ENCODE data around the gene TBC1D22A. TPM values are rescaled to one million over a fixed set of nuclear protein-coding genes. Genes with fewer than 3 reads are reported as not detected.

The TBC1D22A gene
- total RNA-seq, 1 donor from 2014 or later, result 23.2 TPM

DNA sequence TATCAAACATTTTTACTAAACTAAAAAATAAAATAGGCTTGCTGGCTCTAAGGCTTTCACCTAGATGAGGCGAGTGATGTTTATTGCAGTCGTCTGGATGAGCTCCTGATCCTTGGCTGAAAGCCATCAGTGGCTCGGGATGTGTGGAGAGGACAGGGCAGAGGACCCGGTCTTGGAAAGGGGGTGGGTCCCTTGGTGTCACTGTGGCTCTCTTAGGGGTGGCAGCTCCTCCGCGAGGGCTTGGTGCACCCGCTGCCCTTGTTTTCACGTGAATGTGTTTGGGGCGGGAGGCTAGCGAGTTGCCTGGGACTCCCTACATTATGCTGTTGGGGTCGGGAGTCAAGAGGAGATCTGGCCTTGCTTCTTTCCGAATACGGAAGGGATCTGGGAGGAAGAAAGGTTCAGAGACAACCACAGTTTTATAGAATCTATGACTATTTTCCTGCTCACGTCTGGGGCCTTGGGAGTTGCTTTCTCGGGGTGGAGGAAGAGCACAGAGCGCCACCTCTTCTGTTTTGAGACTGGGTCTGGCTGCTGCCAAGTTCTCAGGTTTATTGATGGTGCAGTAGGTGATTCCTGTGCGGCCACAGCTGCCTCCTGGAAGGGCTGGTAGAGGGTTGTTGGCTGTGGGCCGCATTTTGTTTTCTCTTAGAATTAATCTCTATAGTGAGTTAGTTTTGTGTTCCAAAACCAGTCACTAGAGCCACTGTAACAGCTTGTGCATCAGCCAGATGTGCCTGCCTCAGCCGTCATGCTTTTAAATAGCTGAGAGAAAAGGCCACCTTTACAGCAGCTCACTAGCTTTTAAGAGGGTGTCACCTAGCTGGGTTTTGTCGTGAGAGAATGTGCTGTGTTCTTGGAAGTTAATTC lies 12.8 kb downstream of the TBC1D22A start:
- Mint-ChIP-seq H3K27me3 (no peaks in the 10 kb centered on the region), H3K36me3 (ENCODE audit: insufficient read depth) (peaks cover 1% of the 10 kb centered on the region), H3K27ac (peak overlapping the region; percentile 73), H3K4me1 (ENCODE audit: low read depth) (peaks cover 10% of the 10 kb centered on the region), H3K4me3 (ENCODE audit: low read depth) (no peak overlapping the region), H3K9me3 (ENCODE audit: low read depth) (no peaks in the 10 kb centered on the region)
- DNase-seq (ENCODE audit: low spot score, unreplicated experiment), result no peak
- TF ChIP-seq, protein P1, sequence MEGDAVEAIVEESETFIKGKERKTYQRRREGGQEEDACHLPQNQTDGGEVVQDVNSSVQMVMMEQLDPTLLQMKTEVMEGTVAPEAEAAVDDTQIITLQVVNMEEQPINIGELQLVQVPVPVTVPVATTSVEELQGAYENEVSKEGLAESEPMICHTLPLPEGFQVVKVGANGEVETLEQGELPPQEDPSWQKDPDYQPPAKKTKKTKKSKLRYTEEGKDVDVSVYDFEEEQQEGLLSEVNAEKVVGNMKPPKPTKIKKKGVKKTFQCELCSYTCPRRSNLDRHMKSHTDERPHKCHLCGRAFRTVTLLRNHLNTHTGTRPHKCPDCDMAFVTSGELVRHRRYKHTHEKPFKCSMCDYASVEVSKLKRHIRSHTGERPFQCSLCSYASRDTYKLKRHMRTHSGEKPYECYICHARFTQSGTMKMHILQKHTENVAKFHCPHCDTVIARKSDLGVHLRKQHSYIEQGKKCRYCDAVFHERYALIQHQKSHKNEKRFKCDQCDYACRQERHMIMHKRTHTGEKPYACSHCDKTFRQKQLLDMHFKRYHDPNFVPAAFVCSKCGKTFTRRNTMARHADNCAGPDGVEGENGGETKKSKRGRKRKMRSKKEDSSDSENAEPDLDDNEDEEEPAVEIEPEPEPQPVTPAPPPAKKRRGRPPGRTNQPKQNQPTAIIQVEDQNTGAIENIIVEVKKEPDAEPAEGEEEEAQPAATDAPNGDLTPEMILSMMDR (IDR thresholded peaks at IDR 0.05; ENCODE audit: unreplicated experiment), result no peak

DNA sequence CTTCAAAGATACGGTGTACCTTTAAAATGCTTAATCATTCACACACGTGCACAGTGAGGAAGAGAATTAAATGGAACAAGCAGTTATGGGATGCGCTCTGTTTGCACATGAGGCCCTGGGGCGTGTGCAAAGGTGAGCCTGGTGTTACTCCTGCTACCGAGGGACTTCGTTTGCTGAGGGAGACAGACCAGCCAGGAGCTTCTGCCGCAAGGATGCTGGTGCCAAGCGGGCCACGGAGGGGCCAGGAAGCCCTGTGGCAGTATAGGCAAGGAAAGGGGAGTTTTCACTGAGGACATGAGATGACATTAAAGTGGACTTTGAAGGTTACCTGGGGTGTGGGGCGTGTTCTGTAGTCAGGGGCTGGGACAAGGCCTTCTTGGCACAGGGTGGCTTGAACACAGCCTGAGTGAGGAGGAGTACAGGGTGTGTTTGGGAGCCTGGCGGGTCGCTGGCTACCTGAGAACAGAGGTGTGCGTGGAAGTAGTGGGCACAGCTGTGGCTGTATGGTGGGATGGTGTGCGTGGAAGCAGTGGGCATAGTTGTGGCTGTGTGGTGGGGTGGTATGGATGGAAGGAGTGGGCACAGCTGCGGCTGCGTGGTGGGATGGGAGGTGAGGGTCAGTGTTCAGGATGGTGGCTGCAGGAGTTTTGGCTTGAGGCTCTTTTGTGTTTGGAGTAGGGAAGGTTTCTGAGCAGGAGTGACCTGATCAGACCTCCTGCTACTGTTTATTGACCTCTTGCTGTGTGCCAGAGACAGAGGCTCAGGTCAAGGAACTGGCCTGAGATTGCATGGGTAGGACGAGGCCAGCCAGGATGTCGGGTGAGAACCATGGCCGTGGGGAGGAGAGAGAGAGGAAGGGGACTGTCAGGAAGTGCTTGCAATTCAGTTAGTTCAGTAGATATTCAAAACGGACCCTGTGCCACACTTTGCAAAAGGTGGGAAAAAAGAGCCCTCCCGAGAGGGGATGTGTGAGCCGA lies 13.7 kb downstream of the TBC1D22A start:
- DNase-seq (ENCODE audit: low spot score, unreplicated experiment), result no peak
- no peaks in the 10 kb centered on the region for H3K27me3 Mint-ChIP-seq
- H3K4me1 Mint-ChIP-seq (ENCODE audit: low read depth), result peaks cover 10% of the 10 kb centered on the region
- H3K36me3 Mint-ChIP-seq (ENCODE audit: insufficient read depth), result peaks cover 1% of the 10 kb centered on the region
- TF ChIP-seq, protein P1 (IDR thresholded peaks at IDR 0.05; ENCODE audit: unreplicated experiment), result no peak
- H3K4me3 Mint-ChIP-seq (ENCODE audit: low read depth), result no peak overlapping the region
- H3K27ac Mint-ChIP-seq, result peak overlapping the region; percentile 43
- H3K9me3 Mint-ChIP-seq (ENCODE audit: low read depth), result no peaks in the 10 kb centered on the region

GRCh38 chr22:46776876-46777608 lies 14.6 kb downstream of the TBC1D22A start:
- no peak overlapping the region for H3K4me3 Mint-ChIP-seq (ENCODE audit: low read depth)
- TF ChIP-seq, protein P1 (IDR thresholded peaks at IDR 0.05; ENCODE audit: unreplicated experiment), result no peak
- H3K4me1 Mint-ChIP-seq (ENCODE audit: low read depth), result peaks cover 10% of the 10 kb centered on the region
- H3K27me3 Mint-ChIP-seq, result no peaks in the 10 kb centered on the region
- H3K36me3 Mint-ChIP-seq (ENCODE audit: insufficient read depth), result no peaks in the 10 kb centered on the region
- peak overlapping the region; percentile 50 for H3K27ac Mint-ChIP-seq
- no peak for DNase-seq (ENCODE audit: low spot score, unreplicated experiment)
- no peaks in the 10 kb centered on the region for H3K9me3 Mint-ChIP-seq (ENCODE audit: low read depth)

- Mint-ChIP-seq H3K36me3 (ENCODE audit: insufficient read depth) (no peaks in the 10 kb centered on the region), H3K4me3 (ENCODE audit: low read depth) (no peak overlapping the region), H3K27me3 (no peaks in the 10 kb centered on the region), H3K4me1 (ENCODE audit: low read depth) (peaks cover 10% of the 10 kb centered on the region), H3K9me3 (ENCODE audit: low read depth) (no peaks in the 10 kb centered on the region), H3K27ac (peak overlapping the region; percentile 50)
- no peak for DNase-seq (ENCODE audit: low spot score, unreplicated experiment)
- TF ChIP-seq, protein P1 (IDR thresholded peaks at IDR 0.05; ENCODE audit: unreplicated experiment), result no peak
Measured at GRCh38 chr22:46777609-46777970, 15.1 kb downstream of the TBC1D22A start.

Measured in progenitor cell of endocrine pancreas (in vitro differentiated cells).